HG03469 (cell line): ENCODE measurements around the gene CHD6.

Experiments used
- ATAC-seq: cut with Tn5 transposase; IDR thresholded peaks from one replicate; pipeline ENCODE4 v1.9.1; 2021; ENCODE audit warnings: mild to moderate bottlenecking, moderate library complexity, moderate number of reproducible peaks; ENCODE audit not compliant: unreplicated experiment

The CHD6 gene

DNA sequence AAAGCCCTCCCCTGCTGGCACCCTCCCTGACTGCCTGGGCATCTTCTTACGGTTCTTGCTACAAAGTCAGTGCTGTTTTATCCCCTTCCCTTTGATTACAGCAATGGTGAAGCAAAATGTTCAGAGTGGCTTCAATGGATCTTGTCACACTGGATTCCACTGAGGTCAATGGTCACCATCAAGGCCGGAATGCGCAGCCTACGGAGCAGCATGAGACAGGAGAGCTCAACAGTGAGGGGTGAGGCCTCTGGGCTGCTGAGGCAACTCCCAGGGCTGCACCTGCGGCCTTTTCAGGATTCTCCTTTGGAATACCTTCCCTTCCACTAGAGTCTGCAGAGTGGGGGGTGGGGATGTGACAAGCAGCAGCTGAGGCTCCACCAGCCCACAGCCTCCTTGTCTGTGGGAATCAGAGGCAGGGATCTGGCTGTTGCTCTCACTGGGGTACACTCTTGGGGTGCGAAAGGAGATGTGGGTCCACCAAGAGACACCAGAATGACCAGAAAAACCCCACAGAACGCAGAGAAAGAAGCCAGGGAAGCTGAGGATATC is 211.2 kb downstream of the CHD6 start:
- no peak for ATAC-seq

DNA sequence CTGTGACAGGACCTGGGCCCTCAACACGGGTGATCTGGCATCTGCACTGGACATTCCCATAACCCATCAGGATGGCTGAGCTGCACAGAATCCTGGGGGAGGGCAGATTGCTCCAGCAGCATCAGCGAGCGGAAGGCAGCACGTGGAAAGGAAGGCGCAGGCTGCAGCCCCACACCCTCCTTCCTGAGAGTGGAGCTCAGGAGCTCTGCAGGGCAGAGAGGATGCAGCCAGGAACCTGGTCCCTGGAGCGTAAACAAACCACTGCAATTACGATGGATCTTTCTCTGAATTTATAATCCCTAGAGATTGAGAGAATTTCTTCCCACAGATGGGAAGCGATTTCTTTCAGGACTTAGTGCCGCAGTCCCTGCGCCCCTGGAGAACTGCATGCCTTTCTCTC is 211.8 kb downstream of the CHD6 start:
- no peak for ATAC-seq

DNA sequence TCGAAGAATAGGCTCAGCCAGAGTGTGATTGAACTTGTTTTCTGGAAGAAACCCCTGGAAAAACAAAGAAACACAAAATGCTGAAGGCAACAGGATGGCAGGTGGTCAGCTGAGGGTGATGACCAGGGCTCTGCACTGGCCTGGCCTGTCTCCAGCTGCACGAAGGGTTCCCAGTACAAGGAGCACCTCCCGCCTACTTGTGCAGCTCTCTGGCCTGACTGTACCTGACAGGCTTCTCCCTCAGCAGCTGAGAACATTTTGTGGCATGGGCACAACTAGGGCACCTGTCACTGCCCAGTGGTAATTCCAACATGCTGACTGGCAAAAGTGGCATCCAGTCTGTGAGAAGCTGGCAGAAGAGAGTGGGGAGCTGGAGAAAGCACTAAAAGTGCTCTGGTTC is 212.7 kb downstream of the CHD6 start:
- ATAC-seq, result no peak

DNA sequence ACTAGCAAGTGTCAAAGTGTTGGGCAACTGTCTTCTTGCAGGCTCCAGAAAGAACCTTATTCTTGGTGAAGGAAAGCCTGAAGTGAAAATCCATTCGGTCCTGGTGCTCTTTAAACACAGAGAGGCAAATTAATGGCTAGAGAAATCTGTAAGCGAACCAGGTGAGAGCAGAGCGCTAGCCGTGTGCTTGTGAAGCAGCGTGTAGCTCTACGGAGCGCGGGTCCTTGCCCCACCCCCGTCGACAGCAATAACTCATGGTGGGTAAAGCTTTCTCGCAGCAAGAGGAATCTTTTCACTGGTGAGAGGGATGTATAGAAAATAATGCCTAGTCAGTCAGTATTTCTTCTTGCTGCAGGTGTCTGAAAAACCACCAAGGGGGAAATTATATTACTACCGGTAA is 214.6 kb downstream of the CHD6 start:
- ATAC-seq, result no peak

DNA sequence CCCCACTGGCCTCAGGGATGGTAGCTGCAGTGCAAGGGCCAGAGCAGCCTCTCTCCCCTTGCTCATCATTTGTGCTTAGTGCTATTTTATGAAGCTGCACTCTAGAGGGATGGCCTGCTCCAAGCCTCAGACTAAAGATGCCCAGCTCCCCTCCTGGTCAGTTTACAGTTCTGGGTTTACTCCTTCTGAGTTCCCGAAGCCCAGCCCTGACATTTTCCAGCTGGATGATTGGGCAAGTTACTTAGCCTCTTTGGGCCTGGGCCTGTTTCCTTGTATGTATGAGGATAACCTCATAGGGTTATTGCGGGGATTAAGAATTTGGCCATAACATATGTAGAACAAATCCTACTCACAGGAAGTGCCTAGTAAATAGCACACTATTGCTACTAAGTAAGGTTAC is 219.8 kb downstream of the CHD6 start:
- ATAC-seq, result no peak

DNA sequence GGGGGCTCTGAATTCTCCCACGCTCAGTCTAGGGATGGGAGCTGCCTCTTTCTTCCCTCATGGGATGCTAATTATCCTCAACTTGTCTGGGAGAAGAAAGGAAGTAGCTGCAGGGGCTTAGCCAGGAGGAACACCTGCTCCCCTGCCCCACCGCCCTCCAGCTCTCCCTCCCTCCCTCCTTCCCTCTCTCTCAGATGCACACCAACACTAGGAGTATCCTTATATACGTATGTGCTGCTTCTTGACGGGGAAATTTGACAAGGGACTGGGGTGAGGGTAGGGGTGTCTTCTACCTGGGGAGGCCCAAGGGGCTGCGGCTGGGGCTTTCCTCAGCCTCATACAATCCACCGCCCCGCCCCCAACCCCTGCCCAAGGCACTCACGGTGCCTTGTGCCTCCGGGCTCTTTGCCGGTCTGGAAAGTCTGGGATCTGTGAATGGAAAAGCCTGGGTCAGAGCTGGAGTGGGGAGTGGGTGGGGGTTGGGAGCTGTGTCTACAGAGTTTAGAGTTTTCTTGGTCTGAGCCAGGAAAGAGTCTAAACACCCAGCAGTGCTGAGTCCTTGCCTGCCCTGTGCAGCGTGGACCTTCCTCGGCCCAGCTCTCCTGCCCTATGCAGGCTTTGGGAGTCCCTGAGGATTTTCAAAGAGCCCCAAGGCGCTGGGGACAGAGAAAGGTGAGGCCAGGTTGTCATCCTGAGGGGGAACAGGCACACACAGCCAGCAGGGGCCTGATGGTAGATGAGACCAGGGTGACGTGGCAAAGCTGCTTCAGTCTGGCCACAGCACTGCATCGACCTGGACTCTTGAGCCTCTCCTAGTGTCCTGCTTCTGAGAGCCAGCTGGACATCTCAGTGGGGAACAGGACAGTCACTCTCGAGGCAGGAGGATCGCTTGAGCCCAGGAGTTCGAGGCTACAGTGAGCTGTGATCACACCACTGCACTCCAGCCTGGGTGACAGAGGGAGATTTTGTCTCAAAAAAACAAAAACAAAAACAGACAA is 222.2 kb downstream of the CHD6 start:
- no peak for ATAC-seq

DNA sequence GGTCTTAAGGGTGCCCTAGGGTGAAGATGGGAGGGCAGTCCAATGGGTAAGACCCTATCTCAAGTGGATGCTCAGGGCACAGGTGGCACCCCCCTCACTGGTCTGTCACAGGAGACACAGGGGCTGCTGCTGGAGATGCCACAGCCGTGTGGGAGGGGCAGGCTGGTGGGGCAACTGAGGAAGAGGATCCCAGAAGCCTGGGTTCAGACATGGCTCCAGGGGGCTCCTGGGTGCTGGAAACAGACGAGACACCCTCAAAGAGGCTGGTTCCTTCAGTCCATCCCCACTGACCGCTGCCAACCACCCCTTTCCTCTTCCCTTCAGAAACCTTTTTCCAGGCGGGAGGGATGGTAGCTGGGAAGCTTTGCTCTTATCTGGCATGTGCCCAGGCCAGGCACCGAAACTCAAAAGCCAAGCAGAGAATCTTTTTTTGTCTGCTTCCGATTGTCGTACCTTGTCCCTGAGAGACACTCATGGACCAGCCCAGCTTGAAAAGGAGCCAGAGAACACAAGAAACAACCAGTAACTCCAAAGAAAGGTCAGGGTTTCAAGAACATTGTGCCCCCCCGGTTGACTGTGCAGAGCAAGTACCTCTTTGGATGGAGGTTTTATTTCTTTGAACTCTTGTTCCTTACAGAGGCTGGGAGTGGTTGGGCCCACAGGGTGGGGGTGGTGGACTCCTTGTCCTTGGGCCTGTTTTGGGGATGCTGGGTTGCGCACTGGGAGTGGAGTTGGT is 223.1 kb downstream of the CHD6 start:
- ATAC-seq, result no peak

DNA sequence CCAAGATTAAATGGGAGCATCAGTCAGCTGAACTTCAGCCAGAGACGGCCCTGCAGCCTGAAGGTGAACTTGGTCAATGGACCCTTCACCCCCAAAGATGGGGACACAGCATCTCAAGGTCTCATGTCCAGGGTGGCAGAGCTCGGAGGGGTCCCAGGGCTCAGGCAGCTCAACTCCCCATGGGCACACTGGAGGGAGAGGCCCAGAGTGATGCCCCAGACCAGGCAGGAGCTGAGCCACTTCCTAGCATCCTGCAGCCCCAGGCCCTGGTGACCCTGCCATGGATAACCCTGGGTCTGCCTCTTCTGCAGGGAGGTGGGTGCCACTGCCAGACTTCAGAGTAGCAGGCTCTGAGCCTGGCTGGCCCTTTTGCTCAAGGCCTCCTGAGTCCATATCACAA is 224.1 kb downstream of the CHD6 start:
- no peak for ATAC-seq

DNA sequence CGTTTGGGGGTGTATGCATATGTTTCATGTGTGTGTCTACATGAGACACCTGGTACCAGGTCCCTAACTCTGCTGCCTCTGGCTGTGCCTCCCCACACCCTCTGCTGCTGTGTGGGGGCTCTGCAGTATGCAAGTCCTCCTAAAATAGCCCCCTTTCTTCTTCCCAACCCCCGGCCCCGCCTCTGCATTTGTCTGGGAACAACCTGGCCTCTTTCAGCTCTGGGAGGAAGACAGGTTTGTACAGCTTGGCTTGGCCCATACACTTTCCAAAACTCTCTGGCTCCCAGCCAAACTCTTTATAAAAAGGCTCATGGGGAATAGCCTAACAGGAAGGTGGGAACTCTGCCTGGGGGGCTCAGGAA is 224.5 kb downstream of the CHD6 start:
- no peak for ATAC-seq

DNA sequence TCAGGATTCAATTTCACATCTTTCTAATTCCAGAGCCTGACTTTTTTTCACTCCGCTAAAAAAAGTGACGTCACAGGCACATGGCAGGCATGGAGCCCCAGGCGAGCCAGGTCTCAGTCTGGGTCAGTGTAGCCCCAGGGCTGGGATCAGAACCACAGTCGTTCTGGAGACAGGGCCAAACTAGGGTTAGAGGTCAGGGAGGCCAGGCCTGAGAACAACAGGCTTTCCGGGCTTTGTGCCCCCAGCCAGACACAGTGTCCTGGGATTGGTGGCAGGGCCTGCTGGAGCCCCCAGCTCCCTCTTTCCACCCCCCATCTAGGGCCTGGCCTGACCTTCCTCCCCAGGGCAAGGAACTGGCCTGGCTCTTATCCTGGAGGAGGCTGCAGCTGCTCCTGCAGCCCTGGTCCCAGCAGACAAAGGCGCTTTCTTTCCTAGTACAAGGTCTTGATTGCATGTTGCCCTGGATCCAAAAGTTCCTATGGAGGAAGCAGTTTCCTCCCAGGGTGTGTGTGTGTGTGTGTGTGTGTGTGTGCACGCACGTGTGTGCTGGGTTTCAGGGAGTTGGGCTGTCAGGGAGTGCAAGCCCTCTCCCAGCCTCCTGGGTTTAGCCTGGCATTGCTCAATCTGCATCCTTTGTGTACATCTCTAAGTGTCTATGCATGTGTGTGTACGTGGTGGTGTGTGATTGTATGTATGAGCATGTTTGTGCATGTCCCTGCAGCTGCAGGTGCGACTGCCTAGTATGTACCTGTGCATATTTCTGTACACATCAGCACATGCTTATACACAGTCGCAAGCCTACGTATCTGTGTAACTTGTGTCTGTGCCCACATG is 225.1 kb downstream of the CHD6 start:
- no peak for ATAC-seq

DNA sequence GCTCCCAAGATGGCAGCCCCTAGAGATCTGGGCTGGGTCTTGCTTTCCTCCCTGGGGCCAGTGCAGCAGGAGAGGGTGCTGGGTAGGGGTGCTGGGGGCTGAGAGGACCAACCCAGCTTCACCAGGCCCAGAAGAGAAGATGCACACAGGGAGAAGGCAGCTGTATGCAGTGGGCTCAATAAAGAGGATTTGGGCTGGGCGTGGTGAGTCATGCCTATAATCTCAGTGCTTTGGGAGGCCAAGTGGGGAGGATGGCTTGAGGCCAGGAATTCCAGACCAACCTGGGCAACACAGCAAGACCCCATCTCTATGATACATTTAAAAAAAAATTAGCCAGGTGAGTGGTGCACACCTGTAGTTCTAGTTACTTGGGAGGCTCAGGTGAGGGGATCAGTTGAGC is 225.9 kb downstream of the CHD6 start:
- no peak for ATAC-seq

DNA sequence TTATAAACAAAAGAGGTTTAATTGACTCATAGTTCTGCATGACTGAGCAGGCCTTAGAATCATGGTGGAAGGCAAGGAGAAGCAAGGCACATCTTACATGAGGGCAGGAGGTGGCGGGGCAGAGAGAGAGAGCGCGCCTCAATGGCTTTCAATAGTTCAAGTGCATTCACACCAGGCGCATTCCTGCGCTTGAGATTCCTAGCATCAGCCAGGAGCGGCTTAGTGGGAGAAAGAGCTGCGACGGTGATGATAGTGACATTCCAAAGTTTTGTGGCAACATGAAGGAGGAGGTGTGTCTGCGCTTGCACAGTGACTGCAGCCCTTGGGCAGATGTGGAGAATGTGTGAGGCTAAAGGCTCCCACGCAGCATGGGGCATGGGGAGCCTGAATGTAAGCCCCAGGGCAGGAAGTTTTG is 226.6 kb downstream of the CHD6 start:
- no peak for ATAC-seq

DNA sequence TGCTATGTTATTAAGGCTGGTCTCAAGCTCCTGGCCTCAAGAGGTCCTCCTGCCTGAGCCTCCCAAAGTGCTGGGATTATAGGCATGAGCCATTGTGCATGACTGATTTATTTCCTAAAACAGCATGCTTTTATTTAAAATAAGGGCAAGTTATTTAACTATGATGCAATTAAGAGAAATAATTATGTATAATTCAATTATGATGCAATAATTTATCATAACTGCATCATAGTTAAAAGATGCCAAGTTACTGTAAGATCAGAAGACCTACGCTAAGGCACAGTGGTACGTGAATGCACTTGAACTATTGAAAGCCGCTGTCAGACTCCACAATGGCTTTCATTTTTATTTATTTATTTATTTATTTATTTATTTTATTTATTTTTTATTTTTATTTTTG is 227.3 kb downstream of the CHD6 start:
- ATAC-seq, result no peak

DNA sequence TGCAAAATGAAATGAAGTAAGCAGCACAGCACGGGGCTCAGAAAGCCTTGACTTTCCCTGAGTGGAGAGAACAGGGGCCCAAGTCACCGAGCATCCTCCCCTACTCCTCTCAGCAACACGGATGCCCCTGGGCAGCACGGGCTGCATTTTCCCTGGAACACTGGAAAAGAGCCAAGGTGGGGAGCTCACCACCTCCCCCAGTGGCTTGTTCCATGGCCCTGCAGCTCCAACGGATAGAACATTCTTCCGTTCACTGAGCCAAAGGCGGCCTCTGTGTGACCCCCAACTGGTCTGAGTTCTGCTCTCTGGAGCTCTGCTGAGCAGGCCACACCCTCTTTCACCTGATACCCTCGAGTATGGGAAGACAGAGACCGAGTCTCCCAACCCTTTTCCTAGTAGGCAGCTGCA is 230.7 kb downstream of the CHD6 start:
- ATAC-seq, result no peak

DNA sequence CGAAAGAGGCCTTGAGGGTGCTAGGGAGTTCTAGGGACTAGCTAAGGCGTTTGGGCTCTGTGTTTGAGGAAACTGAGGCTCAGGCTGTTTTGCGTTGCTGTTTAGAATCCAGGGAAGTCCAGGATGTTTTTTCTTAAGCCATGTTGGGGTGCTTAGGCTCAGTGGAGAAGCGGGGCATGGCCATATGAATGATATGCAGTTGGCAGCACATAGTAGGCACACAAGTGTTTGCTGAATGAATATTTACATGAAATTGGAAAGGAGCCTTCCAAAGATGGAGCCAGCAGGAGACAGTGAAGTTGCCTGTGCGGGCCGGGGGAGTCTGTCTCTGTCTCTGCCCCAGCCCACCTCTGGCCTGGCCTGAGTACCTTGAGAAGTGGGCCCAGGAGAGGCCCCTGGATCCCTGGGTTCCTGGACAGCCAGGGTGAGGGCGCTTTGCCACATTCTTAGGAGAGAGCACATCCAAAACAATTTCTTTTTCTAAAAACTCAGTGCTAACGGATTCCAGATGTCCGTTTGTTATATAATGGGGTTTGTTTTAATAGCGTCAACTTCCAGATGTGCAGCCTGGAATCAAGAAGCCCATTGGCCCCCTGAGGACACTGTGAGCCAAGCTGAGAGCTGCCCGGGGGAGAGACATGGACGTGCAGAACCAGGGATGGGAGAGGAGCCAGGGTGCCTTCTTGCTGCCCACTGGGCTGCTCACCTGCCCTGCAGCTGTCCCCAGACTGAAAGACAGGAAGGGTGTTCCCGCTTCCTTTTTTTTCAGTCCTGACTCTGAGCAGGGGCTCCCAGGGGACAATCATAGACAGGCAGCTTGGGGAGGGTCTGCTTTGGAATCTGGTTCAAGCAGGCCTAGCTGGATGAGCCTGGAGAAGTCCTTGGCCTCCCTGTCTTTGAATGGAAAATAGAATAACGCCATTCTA is 231.4 kb downstream of the CHD6 start:
- no peak for ATAC-seq

DNA sequence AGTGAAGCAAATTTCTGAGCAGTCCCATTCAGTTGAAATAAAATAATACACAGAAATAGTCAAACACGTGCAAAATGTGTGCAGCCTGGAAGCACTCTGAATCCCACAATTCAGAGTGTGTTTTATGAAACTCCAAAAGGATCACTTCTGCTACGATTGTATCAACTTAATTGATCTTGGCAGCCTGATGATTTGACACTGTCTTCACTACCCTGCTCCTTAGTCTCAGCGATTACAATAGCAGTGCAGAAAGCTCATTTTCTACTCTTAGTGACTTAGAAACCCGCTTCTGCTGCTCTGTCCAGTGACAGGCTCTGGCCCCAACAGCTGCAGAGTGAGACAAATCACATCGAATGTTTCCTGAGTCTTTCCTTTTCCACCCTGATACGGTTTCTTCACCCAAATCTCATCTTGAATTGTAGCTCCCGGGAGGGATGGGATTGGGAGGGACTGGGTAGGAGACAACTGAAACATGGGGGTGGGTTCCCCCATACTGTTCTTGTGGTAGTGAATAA is 235.3 kb downstream of the CHD6 start:
- no peak for ATAC-seq

DNA sequence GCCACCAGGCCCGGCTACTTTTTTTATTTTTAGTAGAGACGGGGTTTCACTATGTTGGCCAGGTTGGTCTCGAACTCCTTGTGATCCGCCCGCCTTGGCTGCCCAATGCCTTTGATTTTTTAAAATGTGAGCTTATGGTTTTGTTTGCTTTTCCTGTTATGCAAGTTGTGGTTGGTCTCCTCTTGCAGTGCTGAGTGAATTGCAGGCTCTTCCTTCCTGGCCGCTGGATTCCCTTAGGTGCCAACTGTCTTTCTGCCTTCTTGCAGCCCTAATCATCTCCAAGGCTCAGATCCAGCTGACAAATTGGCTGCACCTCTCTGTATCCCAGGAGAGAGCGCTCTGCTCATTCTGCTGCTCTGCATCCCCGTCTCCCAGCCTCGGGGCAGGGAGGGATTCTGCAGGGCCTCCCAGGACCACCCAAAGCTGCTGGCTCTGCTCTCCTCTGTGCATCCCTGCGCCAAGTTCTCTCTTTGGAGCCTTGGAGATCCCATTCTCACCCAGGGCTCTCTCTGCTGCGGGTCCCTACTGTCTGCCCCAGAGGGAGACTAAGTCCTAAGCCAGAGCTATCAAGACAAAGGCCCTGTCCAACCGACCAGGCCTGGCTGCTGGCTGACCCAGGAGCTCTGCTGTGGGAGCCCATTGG is 237.5 kb downstream of the CHD6 start:
- no peak for ATAC-seq

DNA sequence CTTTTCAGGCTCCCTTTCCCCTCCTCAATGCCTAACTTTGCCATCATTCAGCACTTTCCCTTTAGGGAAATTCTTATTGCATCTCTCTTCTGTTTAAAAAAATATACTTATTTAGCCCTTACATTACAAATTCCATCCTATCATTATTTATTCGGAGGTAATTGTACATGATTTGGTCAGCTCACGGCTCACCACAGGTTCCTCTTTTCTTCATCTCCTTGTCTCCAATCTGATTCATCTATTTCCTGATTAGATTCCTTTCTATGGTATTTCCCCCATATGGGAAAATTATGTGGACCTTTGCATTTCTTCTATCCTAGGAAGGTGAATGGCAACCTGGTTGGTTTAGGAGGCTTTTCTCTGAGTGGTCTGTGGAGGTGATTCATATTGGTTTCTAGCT is 238.6 kb downstream of the CHD6 start:
- ATAC-seq, result no peak

DNA sequence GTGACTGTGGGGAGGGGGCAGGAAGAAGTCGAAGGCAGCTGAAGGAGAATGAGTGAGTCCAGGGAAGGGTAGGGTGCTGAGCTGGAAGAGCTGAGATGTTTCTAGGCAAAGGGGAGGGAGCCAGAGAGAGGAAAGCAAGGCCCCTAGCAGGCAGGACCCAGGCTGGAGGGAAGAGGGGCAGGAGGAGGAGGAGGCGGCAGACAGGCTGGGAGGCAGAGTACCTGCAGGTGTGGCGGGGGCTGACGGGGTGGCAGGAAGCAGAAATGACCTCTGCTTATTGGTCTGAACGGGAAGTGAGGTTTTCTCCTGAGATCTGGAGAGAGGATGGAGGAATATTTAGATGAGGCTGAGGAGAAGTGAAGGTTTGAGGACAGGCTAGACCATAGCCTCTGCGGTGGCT is 240.9 kb downstream of the CHD6 start:
- no peak for ATAC-seq
